DMS114 treated with DMSO at 0.1 percent for 48 hours (cell line): Measurements from ENCODE around the gene CWF19L1.
A peak's percentile ranks its signal among the peaks of the same experiment; 100 is the strongest.
"Not testable (repeated sequence)": the region's sequence is repeated elsewhere in the genome, so short reads cannot be mapped to it uniquely, and the experiment has no call there.

Source experiments
- DNase-seq: peaks from one replicate; lab custom pipeline; 2025; ENCODE audit not compliant: unreplicated experiment; lab: John Stamatoyannopoulos, UW

CWF19L1 gene

DNA sequence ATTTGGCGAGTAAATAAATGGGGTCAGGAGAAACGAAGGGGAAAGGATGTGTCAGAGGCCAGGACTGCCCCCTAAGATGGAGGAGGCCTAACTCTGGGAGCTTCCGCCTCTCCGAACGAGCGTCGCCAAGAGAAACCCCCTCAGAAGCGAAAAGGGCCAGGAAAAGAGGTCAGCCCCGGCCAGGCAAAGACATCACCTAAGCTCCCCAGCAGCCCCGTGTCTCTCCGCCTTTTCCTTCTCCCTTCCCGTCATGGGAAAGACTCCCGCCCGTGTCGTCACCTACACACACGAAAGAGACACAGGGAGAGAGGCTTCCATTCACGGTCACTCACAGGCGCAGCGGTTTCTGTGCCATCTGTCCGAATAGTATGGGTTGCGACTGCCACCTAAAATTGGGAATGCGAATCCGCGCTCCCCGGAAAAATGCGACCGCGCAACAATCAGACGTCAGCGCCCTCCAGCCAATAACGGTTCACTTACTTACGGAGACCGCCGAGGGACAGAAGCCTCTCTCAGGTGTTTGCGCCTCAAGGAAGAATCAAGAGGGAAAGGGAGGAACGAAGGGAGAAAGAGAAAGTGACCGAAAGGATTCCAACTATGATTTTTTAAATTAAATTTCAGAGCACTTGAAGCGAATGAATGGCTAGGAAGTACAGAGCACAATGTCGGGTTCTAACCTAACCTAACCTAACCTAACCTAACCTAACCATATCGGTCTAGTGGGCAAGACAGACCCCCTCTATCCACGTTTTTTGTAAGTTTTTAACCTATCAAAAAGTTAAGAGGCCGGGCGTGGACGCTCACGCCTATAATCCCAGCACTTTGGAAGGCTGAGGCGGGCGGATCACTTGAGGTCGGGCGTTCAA is at the start of gene CWF19L1:
Gene CWF19L1 (minus strand): TSS at position 400 of the 866 bp plus-strand sequence. CDS start 45 bp downstream, at position 355.
- DNase-seq: peak; percentile 88

DNA sequence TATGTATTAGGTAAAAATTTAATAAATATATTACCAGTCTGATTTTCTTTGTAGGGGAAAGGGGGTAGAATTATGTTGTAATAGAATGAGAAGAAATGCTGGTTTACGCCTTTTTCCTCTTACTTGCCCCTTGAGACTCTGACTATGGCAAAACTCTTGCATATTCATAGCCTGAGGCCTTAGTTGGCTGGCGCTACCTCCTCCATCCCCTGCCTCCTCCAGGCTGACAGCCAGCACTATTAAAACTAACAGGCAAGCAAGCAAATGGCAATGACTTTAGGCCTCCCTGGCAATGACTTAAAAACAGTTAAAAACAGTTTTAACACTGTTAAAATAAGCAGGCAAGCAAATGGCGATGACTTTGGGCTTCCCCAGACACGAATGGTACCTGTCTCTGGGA is 48.2 kb upstream of the CWF19L1 start:
- no peak for DNase-seq

GRCh38 chr10:100311298-100311697 is 43.9 kb upstream of the CWF19L1 start:
- no peak for DNase-seq

DNA sequence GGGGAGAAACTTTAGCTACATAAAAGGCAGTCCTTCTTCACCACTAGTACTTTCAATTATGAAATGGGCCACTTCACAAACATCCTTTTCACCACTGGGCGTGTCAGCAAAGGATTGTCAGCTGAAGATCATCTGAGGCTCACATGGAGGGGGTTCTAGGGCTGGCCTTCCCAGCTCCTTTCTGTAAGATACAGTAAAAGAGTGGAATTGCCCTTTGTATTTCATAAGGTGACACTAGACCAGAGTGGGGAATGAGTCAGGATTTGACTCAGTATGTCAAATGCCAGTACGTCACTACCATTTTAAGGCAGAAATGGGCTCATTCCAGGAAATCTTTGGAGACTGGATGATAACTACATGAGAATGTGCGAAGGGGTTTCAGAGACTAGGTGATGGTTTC is 40.2 kb upstream of the CWF19L1 start:
- no peak for DNase-seq

DNA sequence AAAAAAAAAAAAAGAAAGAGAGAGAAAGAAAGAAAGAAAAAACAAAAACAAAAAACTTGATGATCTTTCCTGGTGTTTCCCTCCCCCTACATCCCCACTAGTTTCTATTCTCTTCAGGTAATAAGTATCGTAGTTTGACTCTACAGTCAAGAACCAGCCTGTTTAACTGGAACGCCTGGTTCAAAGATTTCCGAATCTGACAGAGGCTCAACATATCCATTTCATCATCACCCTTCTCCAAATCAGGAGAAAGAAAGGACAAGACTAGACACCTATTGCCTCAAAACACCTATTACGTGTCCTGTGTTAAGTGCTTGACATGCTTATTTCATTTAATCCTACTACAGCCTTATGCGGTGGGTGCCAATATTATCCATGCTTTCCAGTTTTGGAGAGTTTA is 39.4 kb upstream of the CWF19L1 start:
- no peak for DNase-seq

DNA sequence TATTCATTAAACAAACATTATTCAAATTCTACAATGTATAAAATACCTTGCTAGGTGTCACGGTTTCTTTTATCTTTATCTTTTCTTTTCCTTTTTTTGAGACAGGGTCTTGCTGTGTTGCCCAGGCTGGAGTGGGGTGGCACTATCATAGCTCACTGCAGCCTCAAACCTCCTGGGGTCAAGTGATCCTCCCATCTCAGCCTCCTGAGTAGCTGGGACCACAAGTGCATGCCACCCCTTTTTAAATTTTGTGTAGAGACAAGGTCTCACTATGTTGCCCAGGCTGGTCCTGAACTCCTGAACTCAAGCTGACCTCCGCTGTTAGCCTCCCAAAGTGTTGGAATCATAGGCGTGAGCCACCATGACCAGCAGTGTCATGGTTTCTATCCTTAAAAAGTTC is 37.0 kb upstream of the CWF19L1 start:
- DNase-seq: no peak

GRCh38 chr10:100303724-100304319 is 36.4 kb upstream of the CWF19L1 start:
- peak; percentile 53 for DNase-seq

DNA sequence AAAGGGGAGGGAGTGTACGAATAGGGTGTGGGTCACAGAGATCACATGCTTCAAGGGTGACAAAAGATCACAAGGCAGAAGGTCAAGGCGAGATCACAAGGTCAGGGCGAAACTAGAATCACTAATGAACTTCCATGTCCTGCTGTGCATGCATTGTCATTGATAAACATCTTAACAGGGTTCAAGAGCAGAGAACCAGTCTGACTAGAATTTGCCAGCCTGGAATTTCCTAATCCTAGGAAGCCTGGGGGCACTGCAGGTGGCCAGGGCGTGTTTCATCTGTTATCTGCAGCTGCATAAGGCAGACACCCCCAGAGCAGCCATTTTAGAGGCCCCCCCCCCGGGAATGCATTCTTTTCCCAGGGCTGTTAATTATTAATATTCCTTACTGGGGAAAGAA is 33.7 kb upstream of the CWF19L1 start:
- not testable (repeated sequence) for DNase-seq

GRCh38 chr10:100297242-100297641 is 29.8 kb upstream of the CWF19L1 start:
- no peak for DNase-seq

DNA sequence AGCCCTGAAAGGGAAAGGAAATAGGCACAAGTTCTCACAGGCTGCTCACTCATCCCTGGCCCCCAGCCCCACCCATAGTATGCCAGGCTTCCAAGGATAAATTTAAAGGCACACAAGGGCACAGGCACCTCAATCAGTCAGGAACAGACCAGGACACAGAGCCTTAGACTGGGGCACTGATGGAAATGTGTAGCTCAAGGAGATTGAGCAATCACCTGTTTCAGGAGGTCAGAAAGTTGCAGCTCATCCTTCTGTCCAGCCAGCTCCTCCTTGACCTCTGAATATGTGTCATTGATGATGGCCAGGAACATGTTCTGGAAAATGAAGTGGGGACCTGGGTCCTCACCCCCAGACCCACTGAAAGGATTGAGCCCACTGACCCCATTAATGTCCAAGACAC is 25.6 kb upstream of the CWF19L1 start:
- no peak for DNase-seq

GRCh38 chr10:100292300-100292699 is 24.9 kb upstream of the CWF19L1 start:
- DNase-seq: not testable (repeated sequence)

DNA sequence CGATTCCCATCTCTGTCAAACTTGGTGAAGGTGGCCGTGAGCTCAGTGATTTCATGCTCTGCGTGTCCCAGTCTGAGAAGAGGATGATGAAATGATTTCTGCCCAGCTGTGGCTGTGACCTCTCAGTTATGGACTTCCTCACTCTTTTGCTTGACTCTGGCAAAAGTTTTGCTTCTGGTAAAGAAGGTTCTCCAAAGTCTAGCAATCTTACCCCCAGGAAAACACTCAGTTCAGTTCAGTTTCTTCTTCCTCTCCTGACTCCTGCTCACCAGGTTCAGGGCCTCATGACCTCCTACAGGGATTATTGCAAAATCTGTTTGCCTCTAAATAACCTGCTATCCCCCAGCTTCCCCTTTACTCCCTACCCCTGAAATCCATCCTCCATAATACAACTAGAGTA is 23.9 kb upstream of the CWF19L1 start:
- DNase-seq: no peak

DNA sequence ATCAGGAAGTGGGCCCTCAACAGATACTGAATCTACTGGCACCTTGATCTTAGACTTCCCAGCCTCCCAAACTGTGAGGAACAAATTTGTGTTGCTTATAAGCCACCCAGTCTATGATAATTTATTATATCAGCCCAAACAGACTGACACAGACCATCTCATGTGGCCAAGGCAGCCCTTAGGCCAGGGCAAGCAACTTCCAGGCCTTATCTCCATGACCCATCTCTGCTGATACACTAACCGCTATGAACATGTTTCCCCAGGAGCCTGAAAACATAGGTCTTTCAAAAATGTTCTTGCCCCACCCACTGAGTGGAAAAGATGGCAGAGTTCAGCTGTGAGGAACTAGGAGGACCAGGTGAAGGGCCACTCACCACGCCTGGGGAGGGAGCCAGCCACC is 22.2 kb upstream of the CWF19L1 start:
- DNase-seq: no peak

DNA sequence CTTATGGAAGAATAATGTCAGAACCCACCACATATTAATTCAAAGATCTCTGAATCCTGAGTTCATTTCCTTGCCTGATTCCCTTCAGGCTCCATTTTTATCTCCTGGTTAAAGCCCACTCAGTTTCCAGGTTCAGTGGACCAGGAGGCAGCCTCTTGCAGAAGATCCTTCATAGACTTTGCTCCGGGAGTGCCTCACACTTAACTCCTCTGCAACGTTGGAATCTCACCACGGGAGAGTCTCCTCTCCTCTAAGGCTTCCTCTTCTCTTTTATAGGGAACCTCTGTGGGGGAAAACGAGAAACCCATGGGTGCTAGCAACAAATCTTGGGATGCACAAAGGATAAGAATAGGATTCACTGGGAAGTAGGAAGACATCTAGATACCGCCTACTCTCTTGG is 20.8 kb upstream of the CWF19L1 start:
- no peak for DNase-seq

DNA sequence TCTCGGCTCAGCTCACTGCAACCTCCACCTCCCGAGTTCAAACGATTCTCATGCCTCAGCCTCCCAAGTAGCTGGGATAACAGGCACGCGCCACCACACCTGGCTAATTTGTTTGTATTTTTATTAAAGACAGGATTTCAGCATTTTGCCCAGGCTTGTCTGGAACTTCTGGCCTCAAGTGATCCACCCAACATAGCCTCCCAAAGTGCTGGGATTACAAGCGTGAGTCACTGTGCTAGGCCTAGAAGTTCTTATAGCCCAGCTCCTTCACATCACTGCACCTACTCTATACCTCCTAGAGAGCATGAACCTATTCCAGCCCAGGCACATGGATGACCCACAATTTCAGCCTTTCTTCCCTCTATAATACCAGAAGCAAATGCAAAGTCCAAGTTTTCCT is 20.3 kb upstream of the CWF19L1 start:
- DNase-seq: no peak

GRCh38 chr10:100286051-100287033 is 18.9 kb upstream of the CWF19L1 start, which contains the start of gene BLOC1S2:
BLOC1S2 (minus strand) TSS chr10:100286680; CDS start chr10:100286659, 21 bp downstream.
- peak; percentile 78 for DNase-seq

- not testable (repeated sequence) for DNase-seq
Measured at GRCh38 chr10:100285326-100285725, 17.9 kb upstream of the CWF19L1 start.

GRCh38 chr10:100282907-100283306 is 15.5 kb upstream of the CWF19L1 start:
- DNase-seq: no peak

DNA sequence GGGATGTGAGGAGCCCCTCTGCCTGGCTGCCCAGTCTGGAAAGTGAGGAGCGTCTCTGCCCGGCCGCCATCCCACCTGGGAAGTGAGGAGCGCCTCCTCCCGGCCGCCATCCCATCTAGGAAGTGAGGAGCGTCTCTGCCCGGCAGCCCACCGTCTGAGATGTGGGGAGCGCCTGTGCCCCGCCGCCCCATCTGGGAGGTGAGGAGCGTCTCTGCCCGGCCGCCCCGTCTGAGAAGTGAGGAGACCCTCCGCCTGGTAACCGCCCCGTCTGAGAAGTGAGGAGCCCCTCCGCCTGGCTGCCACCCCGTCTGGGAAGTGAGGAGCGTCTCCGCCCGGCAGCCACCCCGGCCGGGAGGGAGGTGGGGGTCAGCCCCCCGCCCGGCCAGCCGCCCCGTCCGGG is 9.5 kb upstream of the CWF19L1 start:
- not testable (repeated sequence) for DNase-seq

DNA sequence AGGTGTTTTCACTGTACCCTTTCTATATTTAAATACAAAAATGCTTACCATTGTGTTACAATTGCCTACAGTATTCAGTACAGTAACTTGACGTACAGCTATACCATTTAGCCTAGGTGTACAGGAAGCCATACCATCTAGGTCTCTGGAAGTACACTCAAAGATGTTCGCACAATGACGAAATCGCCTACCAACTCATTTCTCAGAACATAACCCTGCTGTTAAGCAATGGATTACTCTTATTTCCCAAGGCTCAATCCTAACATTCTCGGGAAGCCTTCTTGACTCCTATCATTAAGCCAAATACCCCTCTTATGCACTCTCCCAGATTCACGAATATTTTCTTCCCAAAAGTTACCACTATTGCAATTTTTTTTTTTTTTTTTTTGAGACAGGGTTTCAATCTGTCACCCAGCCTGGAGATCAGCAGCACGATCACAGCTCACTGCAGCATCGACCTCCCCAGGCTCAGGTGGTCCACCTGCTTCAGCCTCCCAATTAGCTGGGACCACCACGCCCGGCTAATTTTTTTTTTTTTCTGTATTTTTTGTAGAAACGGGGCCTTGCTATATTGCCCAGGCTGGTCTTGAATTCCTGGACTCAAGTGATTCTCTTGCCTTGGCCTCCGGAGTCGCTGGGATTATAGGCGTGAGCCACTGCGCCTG is 1.5 kb downstream of the CWF19L1 start:
- DNase-seq: no peak

DNA sequence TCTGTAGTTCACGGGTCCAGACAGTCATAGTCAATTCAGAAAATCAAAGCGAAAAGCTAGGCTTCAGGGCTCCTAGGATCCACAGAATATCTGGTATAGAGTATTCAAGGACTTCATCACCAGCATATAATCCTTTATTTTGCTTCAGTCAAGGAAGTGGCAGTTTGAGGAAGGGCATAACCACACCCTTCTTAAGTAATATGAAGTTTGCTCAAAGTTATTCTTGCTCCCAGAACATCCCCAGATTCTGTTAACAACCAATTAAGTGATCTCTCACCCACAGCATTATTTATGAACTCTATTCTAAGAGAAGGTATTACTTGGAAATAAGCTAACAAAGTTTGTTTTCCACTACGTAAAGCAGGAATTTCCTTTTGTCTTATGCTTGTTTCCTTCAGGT is 13.2 kb downstream of the CWF19L1 start:
- DNase-seq: no peak
